GM12875 (cell line): ENCODE data around the gene SHH.

Experiments used
- H3K4me3 ChIP-seq: one replicate; pipeline ENCODE4 v1.5.1; 2011; ENCODE audit warnings: low read depth, low read length, control low read depth
- CTCF ChIP-seq: IDR thresholded peaks from 2 replicates; pipeline ENCODE4 v1.5.1; 2011; ENCODE audit warnings: low read depth, mild to moderate bottlenecking, control low read depth, inconsistent platforms, low read length, moderate library complexity, borderline replicate concordance; ENCODE audit not compliant: insufficient read depth

Gene SHH

GRCh38 chr7:155811895-155812761 lies at the start of gene SHH:
Gene SHH, minus strand, starts transcription at chr7:155812463. Its CDS starts 341 bp downstream, at chr7:155812122.
- TF ChIP-seq CTCF, result no peak
- H3K4me3 ChIP-seq, result no peak within 1 kb of the TSS

GRCh38 chr7:155861480-155861868 lies 49.2 kb upstream of the SHH start:
- no peak for TF ChIP-seq CTCF
- no peak overlapping the region for H3K4me3 ChIP-seq

- no peak for TF ChIP-seq CTCF
- H3K4me3 ChIP-seq, result no peak overlapping the region
Observed at GRCh38 chr7:155860840-155861479, 48.7 kb upstream of the SHH start.

GRCh38 chr7:155860461-155860839 lies 48.2 kb upstream of the SHH start:
- TF ChIP-seq CTCF, result no peak

GRCh38 chr7:155858521-155859061 lies 46.3 kb upstream of the SHH start:
- H3K4me3 ChIP-seq, result no peak overlapping the region
- no peak for TF ChIP-seq CTCF

More at GRCh38 chr7:155860461-155860839, 48.2 kb upstream of the SHH start:
- H3K4me3 ChIP-seq, result no peak overlapping the region

- no peak for TF ChIP-seq CTCF
- no peak overlapping the region for H3K4me3 ChIP-seq
Observed at GRCh38 chr7:155857141-155857540, 44.9 kb upstream of the SHH start.
